ENCODE data around the gene ODF4.

DNA sequence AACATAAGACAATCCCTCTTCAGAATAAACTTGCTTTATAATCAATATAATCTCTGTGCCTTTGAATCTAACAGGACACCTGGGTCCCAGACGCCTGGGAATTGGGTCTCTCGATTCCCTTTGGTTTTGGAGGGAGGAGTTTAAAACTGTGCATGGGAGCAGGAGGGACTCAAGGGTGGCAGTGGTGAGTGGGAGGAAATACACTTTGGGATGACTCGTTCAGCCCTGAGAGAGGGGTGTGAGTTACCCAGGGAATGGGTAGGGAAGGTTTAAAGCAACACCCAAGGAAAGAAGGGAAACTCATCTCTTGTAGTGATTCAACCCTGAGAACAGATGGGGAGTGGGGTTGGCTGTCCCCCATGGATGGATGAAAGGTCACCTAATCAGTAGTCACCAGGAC is 49.6 kb upstream of the ODF4 start:
- TF ChIP-seq, protein P1, sequence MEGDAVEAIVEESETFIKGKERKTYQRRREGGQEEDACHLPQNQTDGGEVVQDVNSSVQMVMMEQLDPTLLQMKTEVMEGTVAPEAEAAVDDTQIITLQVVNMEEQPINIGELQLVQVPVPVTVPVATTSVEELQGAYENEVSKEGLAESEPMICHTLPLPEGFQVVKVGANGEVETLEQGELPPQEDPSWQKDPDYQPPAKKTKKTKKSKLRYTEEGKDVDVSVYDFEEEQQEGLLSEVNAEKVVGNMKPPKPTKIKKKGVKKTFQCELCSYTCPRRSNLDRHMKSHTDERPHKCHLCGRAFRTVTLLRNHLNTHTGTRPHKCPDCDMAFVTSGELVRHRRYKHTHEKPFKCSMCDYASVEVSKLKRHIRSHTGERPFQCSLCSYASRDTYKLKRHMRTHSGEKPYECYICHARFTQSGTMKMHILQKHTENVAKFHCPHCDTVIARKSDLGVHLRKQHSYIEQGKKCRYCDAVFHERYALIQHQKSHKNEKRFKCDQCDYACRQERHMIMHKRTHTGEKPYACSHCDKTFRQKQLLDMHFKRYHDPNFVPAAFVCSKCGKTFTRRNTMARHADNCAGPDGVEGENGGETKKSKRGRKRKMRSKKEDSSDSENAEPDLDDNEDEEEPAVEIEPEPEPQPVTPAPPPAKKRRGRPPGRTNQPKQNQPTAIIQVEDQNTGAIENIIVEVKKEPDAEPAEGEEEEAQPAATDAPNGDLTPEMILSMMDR (IDR thresholded peaks at IDR 0.05): no peak
- no peak for TF ChIP-seq EP300 (IDR thresholded peaks at IDR 0.05)

Data from ovary (tissue), 3 donors.